Right ventricle myocardium superior (tissue), 1 donor: ENCODE measurements around the gene CMTR1. TPM values are rescaled to one million over a fixed set of nuclear protein-coding genes. Genes with fewer than 3 reads are reported as not detected.

Experiments
- ATAC-seq: fragments of 200-7000 bp; cut with Tn5 transposase; one replicate; pipeline ENCODE4 v1.9.1; 2020; ENCODE audit warnings: mild to moderate bottlenecking; ENCODE audit not compliant: poor library complexity
- DNase-seq: peaks from one replicate; pipeline ENCODE4 v3.0.0-alpha.2; 2020
- intact Hi-C: fragments of 100-400 bp; cut with DNase I; formaldehyde crosslinking; loops from one replicate; pipeline ENCODE4 v1.11.2; 2022
- total RNA-seq: library from RNA; stranded (reverse); fragmentation: NEBNext Ultra II Directional; extraction: Animal tissue kit (Norgen Biotek cat#: 25700); gene quantifications from one replicate; pipeline ENCODE4 v1.2.1, GENCODE V29; 2021
- donor health status: DM: no; HTN: yes; CAD: no; lungs with severe emphysema.

The CMTR1 gene
- total RNA-seq, 1 donor from 2014 or later: 29.0 TPM

DNA sequence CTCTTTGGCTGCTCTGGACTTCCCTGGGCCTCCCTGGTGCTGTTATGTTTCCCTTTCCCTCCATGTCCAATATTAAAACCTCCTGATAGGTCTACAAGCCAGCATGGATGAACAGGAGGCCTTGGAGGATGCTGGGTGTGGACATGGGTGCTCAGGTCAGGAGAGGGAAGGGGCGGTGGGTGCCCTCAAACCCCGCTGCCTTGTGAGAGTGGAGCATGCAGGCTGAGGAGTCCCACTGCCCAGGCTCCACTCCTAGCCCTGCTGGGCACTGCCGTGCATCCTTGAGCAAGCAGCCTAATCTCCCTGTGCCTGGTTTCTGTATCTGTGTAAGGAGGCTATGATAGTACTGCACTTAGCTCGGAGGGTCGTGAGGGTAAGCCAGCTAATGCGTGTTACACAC, 85.1 kb downstream of the CMTR1 start:
- ATAC-seq (no peak), DNase-seq (no peak)
- intact Hi-C loops: no loop called here

DNA sequence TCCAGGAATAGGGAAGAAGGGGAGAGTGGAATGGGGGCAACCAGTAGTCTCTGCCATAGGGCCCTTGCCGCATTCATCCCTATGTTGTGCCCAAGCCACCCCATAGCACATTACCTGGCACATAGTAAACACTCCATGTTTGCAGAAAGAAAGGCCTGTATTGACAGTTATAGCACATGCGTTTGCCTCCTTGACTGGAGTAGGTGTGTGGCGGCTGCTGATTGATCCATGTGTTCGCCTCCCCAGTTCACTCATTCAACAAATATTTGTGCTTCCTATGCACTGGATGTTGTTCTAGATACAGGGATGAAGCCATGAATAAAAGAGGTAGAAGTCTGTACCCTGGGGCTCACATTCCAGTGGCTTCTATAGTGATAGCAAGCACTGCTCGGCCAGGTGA, 86.4 kb downstream of the CMTR1 start:
- DNase-seq (no peak), ATAC-seq (no peak)
- intact Hi-C loops: no loop called here

DNA sequence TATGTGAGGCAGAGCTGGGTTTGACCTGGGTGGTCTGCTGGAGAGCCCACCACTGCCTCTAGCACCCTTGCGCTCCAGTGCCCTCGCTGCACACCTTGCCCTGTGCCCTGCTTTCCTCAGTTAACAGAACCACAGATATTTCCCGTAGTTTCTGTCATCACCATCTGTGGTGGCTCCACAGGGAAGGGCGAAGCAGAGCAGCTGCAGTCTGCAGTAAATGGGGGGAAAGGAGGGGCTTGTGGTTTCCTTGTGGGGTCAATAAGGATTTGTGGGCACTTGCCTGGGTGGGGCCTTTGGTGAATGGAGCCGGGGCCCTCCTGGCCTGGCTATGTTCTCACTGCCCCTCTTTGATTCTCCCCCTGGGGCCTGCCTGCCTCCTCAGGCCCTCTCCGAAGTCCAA, 87.9 kb downstream of the CMTR1 start:
- intact Hi-C loops: no loop called here
- ATAC-seq: no peak
- no peak for DNase-seq

DNA sequence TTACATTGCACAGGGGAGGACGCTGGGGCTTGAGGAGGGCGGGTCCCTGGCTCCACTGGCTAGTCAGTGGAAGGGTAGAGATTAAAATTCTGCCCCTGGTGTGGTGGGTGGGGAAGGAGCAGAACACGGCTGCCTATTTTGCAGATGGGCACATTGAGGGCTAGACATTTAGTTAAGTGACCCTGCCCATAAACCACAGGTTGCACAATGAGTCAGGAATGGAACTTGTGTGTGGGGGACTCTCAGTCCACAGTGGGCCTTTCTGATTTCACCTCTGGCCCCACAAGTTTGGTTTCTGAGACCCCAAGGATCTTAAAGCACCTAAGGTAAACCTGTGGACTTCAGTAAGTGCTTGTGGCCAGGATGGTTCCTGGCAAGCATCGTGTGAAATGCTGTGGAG, 88.7 kb downstream of the CMTR1 start:
- ATAC-seq (no peak), DNase-seq (no peak)
- intact Hi-C loops: no loop called here

DNA sequence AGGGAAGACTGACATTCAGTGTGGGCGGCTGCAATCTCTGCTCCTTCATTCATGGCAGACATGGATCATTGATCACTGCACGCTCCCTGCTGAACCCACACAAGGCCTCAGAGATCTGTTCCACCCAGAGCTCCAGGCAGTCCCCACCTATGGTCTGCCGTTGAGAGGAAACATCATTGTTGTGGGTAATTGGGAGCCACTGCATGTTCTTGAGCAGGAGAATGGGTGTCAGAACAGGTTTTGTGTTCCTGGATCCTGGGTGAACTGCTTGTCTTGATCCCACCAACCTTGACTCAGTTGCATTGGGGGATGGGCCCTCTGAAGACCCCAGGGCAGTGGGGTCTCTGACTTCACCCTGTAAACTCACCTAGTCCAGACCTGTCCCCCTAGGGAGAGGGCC, 89.8 kb downstream of the CMTR1 start:
- ATAC-seq (no peak), DNase-seq (no peak)
- intact Hi-C loops: no loop called here

DNA sequence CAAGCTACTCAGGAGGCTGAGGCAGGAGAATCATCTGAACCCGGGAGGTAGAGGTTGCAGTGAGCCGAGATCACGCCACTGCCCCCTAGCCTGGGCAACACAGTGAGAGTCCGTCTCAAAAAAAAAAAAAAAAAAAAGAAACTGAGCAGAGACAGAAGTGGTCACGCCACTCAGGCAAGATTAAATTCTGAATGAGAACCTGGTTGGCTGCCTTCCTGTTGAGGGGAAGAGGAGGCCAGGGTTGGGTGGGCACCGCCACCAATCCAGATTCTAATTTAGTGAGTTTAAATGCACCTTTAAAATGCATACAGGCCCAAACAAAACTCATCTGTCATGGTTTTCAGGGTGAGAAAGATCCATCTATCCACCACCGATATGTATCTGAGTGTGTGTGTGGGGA, 90.4 kb downstream of the CMTR1 start:
- no peak for ATAC-seq
- intact Hi-C loops: no loop called here
- no peak for DNase-seq

DNA sequence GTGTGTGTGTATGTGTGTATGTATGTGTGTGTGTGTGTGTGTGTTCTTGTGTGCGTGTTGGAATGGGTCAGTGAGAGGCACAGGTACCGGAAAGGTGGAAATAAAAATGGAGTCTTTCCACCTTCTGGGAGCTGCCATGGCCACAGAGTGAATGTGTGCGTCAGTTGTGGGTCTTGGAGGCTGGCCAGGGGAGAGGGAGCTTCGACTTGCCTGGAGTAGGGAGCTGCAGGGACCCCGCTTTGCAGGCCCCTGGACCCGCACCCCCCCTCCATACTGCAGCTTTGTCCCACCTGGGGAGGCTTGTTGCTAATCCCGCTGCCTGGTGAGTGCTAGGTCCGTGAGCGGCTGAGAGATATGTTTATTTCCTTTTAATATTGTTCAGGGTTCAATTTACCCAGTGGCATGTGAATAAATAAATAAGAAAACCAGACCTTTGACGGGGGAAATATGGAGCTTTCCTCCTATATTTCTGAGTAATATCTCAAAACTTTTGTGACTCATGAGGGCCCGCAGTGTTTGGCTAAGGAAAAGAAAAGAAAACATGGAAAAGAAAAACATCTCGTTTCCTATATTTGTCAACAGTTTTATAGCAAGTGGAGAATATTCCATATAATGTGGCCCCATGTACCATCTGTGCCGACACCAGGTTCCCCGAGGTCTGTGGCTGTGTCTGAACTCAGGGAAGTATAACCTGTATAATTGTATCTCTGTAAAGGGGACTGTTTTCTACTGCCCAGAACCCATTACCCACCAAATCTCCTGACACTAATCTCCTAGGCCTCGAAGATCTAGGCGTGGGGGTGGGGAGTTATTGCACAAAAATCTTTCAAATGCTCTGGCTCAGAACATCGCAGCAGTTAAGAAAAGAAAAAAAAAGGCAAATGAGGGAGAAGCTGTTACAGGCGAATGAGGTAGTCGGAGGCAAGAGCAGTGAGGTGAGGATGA, 91.3 kb downstream of the CMTR1 start:
- intact Hi-C loops: no loop called here
- ATAC-seq: no peak
- DNase-seq: no peak

DNA sequence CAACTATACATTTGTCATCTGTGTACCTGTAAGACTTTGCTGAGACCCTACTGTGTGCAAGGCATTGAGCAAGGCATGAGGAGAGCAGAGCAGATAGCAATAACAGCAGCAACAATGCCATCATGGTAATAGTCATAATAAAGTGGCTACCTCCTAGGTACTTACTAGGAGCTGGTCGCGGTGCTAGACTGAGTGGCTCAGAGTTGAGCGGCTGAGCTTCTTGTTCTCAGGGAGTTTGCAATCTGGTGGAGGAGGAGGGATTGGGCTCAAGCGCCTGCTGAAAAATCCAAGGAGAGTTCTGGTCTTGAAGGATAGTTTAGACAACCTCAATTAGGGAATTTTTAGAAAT, 91.9 kb downstream of the CMTR1 start:
- DNase-seq (no peak), ATAC-seq (no peak)
- intact Hi-C loops: no loop called here

DNA sequence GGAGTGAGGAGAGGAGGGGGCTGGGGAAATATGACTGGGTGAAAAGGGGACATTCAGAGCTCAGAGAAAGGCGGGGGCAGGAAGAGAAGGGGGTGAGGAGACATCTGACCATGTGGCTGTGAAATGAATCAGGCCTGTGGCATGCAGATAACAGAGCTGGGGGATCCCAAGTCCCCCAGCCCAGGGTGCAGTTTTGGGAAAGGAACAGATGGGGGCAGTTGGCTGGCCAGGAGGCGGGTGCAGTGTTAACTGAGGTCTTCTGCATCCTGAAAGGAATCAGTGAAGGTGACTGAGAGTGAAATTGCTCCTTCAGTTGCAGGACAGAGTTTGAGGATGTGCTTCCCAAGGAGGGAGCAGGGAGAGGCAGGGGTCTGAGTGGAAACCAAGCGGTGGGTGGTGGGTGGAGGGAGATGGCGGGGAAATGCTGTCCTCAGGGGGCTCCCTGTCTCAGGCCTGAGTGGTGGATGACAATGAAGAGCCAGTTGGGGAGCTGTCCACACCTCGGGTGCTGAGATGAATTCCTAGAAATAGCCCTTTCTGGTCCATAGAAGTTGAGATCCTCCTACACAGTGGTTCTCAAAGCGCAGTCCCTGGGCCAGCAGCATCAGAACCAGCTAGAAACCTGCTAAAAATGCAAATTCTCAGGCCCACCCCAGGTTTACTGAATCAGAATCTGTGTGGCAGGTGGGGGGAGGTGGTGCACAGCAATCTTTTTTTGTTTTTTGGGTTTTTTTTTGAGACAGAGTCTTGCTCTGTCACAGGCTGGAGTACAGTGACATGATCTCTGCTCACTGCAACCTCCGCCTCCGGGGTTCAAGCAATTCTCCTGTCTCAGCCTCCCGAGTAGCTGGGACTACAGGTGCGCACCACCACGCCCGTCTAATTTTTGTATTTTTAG, 92.7 kb downstream of the CMTR1 start:
- ATAC-seq: no peak

DNA sequence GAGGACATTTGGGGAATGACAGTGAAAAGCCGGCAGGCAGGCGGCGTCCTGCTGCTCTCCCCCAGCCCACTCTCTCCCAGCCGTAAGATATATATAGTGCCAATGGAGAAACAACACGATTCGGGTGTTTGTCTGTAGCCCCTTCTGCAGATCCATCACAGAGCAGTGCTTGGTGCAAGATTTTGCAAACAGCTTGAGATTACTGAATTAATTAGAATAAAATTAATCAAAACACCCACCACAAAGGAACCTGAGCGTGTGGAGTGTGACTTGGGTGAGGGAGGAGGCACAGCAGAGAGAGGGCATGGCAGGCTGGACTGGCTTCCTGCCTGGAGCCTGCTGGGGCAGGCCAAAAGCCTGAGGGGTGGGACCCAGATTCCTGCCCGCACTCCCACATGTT, 95.5 kb downstream of the CMTR1 start:
- DNase-seq (no peak), ATAC-seq (no peak)
- intact Hi-C loops: no loop called here

More for the DNA sequence above, 92.7 kb downstream of the CMTR1 start:
- intact Hi-C loops: no loop called here
- DNase-seq: no peak

DNA sequence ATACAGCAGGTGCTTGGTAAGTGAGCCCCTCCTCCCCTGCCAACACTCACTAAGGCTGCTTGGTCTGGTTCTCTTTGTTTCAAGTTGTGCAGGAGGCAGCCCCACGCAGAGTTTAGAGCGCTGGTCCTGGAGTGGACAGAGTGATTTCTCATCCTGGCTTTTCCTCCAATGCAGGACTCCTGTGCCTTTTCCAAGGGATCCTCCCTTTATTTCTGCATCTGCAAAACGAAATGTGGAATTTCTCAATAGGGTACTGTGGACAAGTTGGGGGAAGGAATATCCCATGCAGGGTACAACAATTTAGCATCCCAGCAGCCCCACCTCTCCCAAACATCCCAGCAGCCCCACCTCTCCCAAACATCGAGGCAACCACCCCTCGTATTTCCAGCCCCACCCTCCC, 97.3 kb downstream of the CMTR1 start:
- intact Hi-C loops: no loop called here
- no peak for ATAC-seq
- DNase-seq: no peak

DNA sequence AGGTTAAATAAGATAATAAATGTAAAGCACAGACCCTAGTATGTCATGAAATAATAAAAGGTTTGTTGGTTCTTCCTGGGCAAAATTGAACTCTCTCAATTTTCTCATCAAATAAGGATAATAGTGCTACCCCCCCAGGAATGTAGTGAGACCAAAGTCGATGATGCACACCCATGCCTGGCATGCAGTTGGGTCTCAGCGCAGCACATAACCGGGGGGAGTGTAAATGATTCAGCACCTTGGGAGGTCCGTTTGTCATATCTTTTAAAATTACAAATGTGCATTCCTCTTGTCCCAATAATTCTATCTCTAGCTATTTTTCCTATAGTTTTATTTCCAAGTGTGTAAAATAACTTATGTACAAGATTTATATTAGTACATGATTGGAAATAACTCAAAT, 98.0 kb downstream of the CMTR1 start:
- ATAC-seq (no peak), DNase-seq (no peak)
- intact Hi-C loops: no loop called here

Other genes starting within 250 kb of the CMTR1 start
- 5.6 TPM for gene TBC1D22B, start 175.4 kb upstream of the CMTR1 start, total RNA-seq
- gene TMEM217, start 175.1 kb upstream of the CMTR1 start, total RNA-seq: not detected
- gene RNF8, start 79.2 kb upstream of the CMTR1 start, total RNA-seq: 14.9 TPM
- gene CCDC167, start 66.7 kb downstream of the CMTR1 start, total RNA-seq: 24.4 TPM